WTC11 (cell line): ENCODE measurements around the gene TACC2. TPM values are rescaled to one million over a fixed set of nuclear protein-coding genes. Genes with fewer than 3 reads are reported as not detected.

Experiments
- ATAC-seq: fragments of 200-7000 bp; cut with Tn5 transposase; 2 replicates; pipeline ENCODE4 v1.10.0; 2021; ENCODE audit warnings: mild to moderate bottlenecking, moderate library complexity
- CTCF ChIA-PET: fragments of 300-600 bp; sonication (Branson Sonifier 250); formaldehyde crosslinking; loops from one replicate; lab custom pipeline; 2021; ENCODE audit warnings: antibody characterized with exemption; lab: Charles Lee
- POLR2A ChIA-PET: fragments of 350-600 bp; sonication (Branson Sonifier 250); formaldehyde crosslinking; loops from one replicate; lab custom pipeline; 2021; ENCODE audit warnings: antibody characterized with exemption; lab: Charles Lee
- DNase-seq: peaks from one replicate; pipeline ENCODE4 v3.0.0; 2021; ENCODE audit warnings: low spot score
- H3K27ac Mint-ChIP-seq: 2 replicates; pipeline ENCODE4 v1.8.0; 2021; ENCODE audit warnings: mixed read lengths
- H3K27me3 Mint-ChIP-seq: 2 replicates; pipeline ENCODE4 v1.8.0; 2021; ENCODE audit warnings: low read depth, mild to moderate bottlenecking, moderate library complexity, mixed read lengths
- H3K36me3 Mint-ChIP-seq: 2 replicates; pipeline ENCODE4 v1.8.0; 2021; ENCODE audit warnings: mixed read lengths
- H3K4me1 Mint-ChIP-seq: 2 replicates; pipeline ENCODE4 v1.8.0; 2022; ENCODE audit warnings: mixed read lengths
- H3K4me3 Mint-ChIP-seq: 2 replicates; pipeline ENCODE4 v1.8.0; 2021; ENCODE audit warnings: mild to moderate bottlenecking, moderate library complexity, mixed read lengths
- H3K9me3 Mint-ChIP-seq: 2 replicates; pipeline ENCODE4 v1.8.0; 2021; ENCODE audit warnings: mixed read lengths
- AR ChIP-seq: fragments of 250-450 bp; sonication (Bioruptor Pico); IDR thresholded peaks from 2 replicates; pipeline ENCODE4 v1.9.0; 2021; ENCODE audit warnings: mild to moderate bottlenecking
- ARID4B ChIP-seq: sonication (generic); formaldehyde crosslinking; IDR thresholded peaks from 2 replicates; pipeline ENCODE4 v1.8.0; 2023; ENCODE audit warnings: missing genetic modification reagents, mild to moderate bottlenecking, borderline replicate concordance
- ATF1 ChIP-seq: sonication (generic); formaldehyde crosslinking; IDR thresholded peaks from 2 replicates; pipeline ENCODE4 v1.8.1; 2023; ENCODE audit warnings: mild to moderate bottlenecking, moderate library complexity, missing genetic modification reagents
- ATF3 ChIP-seq: sonication (generic); formaldehyde crosslinking; conservative IDR thresholded peaks from 2 replicates; pipeline ENCODE4 v1.8.1; 2022; ENCODE audit warnings: mild to moderate bottlenecking, missing genetic modification reagents
- ATF6 ChIP-seq: sonication (generic); formaldehyde crosslinking; IDR thresholded peaks from 2 replicates; pipeline ENCODE4 v1.8.1; 2023; ENCODE audit warnings: mild to moderate bottlenecking, missing genetic modification reagents
- CBFB ChIP-seq: sonication (generic); formaldehyde crosslinking; IDR thresholded peaks from 2 replicates; pipeline ENCODE4 v1.8.1; 2022; ENCODE audit warnings: mild to moderate bottlenecking, low read depth, missing genetic modification reagents
- FOXP1 ChIP-seq: sonication (generic); formaldehyde crosslinking; IDR thresholded peaks from 2 replicates; pipeline ENCODE4 v1.8.0; 2022; ENCODE audit warnings: missing genetic modification reagents, mild to moderate bottlenecking, moderate library complexity, borderline replicate concordance
- HMGA2 ChIP-seq: fragments of 250-450 bp; sonication (Bioruptor Pico); IDR thresholded peaks from 2 replicates; pipeline ENCODE4 v1.4.0; 2021; ENCODE audit warnings: mild to moderate bottlenecking, moderate library complexity
- HMGXB4 ChIP-seq: sonication (generic); formaldehyde crosslinking; IDR thresholded peaks from 2 replicates; pipeline ENCODE4 v1.8.1; 2023; ENCODE audit warnings: mild to moderate bottlenecking, moderate library complexity, missing genetic modification reagents
- MAX ChIP-seq: sonication (generic); formaldehyde crosslinking; IDR thresholded peaks from 2 replicates; pipeline ENCODE4 v1.8.0; 2022; ENCODE audit warnings: mild to moderate bottlenecking, missing genetic modification reagents
- MYBL2 ChIP-seq: sonication (generic); formaldehyde crosslinking; IDR thresholded peaks from 2 replicates; pipeline ENCODE4 v1.8.1; 2023; ENCODE audit warnings: mild to moderate bottlenecking, moderate library complexity, missing genetic modification reagents
- NFE2L1 ChIP-seq: sonication (generic); formaldehyde crosslinking; IDR thresholded peaks from 2 replicates; pipeline ENCODE4 v1.8.1; 2023; ENCODE audit warnings: missing genetic modification reagents
- NR2C2 ChIP-seq: sonication (generic); formaldehyde crosslinking; IDR thresholded peaks from 2 replicates; pipeline ENCODE4 v1.8.0; 2022; ENCODE audit warnings: mild to moderate bottlenecking, missing genetic modification reagents
- STAT6 ChIP-seq: sonication (generic); formaldehyde crosslinking; conservative IDR thresholded peaks from 2 replicates; pipeline ENCODE4 v1.8.1; 2023; ENCODE audit warnings: mild to moderate bottlenecking, low read depth, missing genetic modification reagents, moderate library complexity
- ZNF138 ChIP-seq: sonication (generic); formaldehyde crosslinking; conservative IDR thresholded peaks from 2 replicates; pipeline ENCODE4 v1.8.1; 2022; ENCODE audit warnings: mild to moderate bottlenecking, moderate library complexity, missing genetic modification reagents
- ZNF263 ChIP-seq: sonication (generic); formaldehyde crosslinking; IDR thresholded peaks from 2 replicates; pipeline ENCODE4 v1.8.1; 2022; ENCODE audit warnings: low read depth, mild to moderate bottlenecking, moderate library complexity, missing genetic modification reagents
- ZNF281 ChIP-seq: sonication (generic); formaldehyde crosslinking; IDR thresholded peaks from 2 replicates; pipeline ENCODE4 v1.8.0; 2023; ENCODE audit warnings: mild to moderate bottlenecking, missing genetic modification reagents
- total RNA-seq: library from RNA; stranded (reverse); gene quantifications from 3 replicates; pipeline ENCODE4 v1.2.3, GENCODE V29; 2021

Gene TACC2
- total RNA-seq, 1 experiment from 2014 or later, result 28.9 TPM

- TF ChIP-seq ATF6 (CRISPR knock-in tag), result no peak
- TF ChIP-seq STAT6 (CRISPR knock-in tag), result no peak
These were observed 233.0 kb downstream of the TACC2 start (continued) for GRCh38 chr10:122221958-122222357.

GRCh38 chr10:122222638-122223037 is 233.7 kb downstream of the TACC2 start:
- CTCF ChIA-PET, result no interaction called here
- H3K9me3 Mint-ChIP-seq, result no peaks in the 10 kb centered on the region
- H3K27ac Mint-ChIP-seq, result no peak overlapping the region
- TF ChIP-seq NR2C2 (no peak), HMGA2 (CRISPR knock-in tag) (no peak), MAX (no peak), CBFB (CRISPR knock-in tag) (no peak), MYBL2 (no peak), ARID4B (no peak), ZNF281 (CRISPR knock-in tag) (no peak), FOXP1 (CRISPR knock-in tag) (no peak), ZNF263 (CRISPR knock-in tag) (no peak), ZNF138 (CRISPR knock-in tag) (no peak), ATF1 (CRISPR knock-in tag) (no peak), AR (CRISPR knock-in tag) (no peak), NFE2L1 (CRISPR knock-in tag) (no peak), HMGXB4 (CRISPR knock-in tag) (no peak), ATF3 (no peak)
- TF ChIP-seq, all 79 proteins: peak for 0
- ATAC-seq (no peak), DNase-seq (no peak)
- Mint-ChIP-seq H3K4me1 (no peaks in the 10 kb centered on the region), H3K27me3 (no peaks in the 10 kb centered on the region), H3K36me3 (peaks cover 48% of the 10 kb centered on the region), H3K4me3 (no peak overlapping the region)
- POLR2A ChIA-PET, result no interaction called here
